NCI-H128 (cell line): ENCODE data around the gene RRP1B.
"Not testable (repeated sequence)": the region's sequence is repeated elsewhere in the genome, so short reads cannot be mapped to it uniquely, and the experiment has no call there.

Experiments used
- DNase-seq: peaks from one replicate; lab custom pipeline; 2025; ENCODE audit not compliant: unreplicated experiment; lab: John Stamatoyannopoulos, UW

Gene RRP1B

DNA sequence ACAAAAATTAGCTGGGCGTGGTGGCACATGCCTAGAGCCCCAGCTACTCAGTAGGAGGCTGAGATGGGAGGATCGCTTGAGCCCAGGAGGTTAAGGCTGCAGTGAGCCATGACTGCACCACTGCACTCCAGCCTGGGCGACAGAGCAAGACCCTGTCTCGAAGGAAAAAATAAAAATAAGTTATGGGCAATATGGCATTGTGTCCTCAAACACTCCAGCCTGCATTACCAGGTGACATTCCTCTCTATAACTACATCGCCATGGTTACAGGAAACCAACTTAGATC lies 40.1 kb downstream of the RRP1B start:
- not testable (repeated sequence) for DNase-seq

GRCh38 chr21:43699933-43700599 lies 40.7 kb downstream of the RRP1B start:
- no peak for DNase-seq

GRCh38 chr21:43701936-43702784 lies 42.8 kb downstream of the RRP1B start:
- no peak for DNase-seq

- DNase-seq: no peak
Measured at GRCh38 chr21:43702785-43703034, 43.4 kb downstream of the RRP1B start.

GRCh38 chr21:43703035-43703880 lies 43.9 kb downstream of the RRP1B start:
- DNase-seq: no peak

- no peak for DNase-seq
Measured at GRCh38 chr21:43707462-43707861, 48.1 kb downstream of the RRP1B start.

- DNase-seq: no peak
Measured at GRCh38 chr21:43708745-43709381, 49.5 kb downstream of the RRP1B start.

GRCh38 chr21:43712268-43712942 lies 53.0 kb downstream of the RRP1B start:
- DNase-seq: no peak

DNA sequence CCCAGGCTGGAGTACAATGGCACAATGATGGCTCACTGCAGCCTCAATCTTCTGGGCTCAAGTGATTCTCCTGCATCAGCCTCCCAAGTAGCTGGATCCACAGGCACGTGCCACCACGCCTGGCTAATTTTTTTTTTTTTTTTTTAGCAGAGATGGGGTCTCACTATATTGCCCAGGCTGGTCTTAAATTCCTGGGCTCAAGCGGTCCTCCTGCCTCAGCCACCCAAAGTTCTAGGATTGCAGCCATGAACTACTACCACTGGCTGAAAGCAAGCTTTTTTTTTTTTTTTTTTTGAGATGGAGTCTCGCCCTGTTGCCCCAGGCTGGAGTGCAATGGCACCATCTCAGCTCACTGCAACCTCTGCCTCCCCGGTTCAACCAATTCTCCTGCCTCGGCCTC lies 53.8 kb downstream of the RRP1B start:
- DNase-seq: not testable (repeated sequence)

GRCh38 chr21:43716376-43717165 lies 57.2 kb downstream of the RRP1B start:
- no peak for DNase-seq

DNA sequence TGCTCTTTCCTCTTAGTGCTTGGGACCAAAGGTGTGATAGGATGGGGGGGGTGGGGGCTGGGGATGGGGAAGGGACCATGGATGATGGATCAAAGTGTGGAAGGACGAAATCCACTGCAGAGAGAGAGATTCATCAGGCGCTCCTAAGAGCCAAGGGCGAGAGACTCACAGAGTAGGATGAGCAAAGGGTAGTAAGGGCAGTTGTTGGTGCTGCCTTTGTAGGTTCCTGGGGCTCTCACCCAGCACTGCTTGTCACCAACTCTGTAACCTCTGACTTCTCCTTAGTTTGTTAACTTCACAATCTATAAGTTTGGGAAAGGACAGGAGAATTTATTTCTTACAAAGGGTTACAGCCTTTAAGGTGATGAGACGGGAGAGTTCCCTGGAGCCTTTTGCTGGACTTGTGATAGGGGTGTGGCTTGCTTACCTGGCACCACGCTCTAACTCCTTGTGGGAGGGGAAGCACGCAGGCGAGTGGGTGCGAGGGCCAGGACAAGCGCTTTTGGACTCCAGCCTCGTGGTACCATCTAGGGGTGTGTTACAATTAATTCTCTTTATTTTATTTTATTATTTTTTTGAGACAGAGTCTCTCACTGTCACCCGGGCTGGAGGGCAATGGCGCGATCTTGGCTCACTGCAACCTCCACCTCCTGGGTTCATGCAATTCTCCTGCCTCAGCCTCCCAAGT lies 58.0 kb downstream of the RRP1B start:
- no peak for DNase-seq

DNA sequence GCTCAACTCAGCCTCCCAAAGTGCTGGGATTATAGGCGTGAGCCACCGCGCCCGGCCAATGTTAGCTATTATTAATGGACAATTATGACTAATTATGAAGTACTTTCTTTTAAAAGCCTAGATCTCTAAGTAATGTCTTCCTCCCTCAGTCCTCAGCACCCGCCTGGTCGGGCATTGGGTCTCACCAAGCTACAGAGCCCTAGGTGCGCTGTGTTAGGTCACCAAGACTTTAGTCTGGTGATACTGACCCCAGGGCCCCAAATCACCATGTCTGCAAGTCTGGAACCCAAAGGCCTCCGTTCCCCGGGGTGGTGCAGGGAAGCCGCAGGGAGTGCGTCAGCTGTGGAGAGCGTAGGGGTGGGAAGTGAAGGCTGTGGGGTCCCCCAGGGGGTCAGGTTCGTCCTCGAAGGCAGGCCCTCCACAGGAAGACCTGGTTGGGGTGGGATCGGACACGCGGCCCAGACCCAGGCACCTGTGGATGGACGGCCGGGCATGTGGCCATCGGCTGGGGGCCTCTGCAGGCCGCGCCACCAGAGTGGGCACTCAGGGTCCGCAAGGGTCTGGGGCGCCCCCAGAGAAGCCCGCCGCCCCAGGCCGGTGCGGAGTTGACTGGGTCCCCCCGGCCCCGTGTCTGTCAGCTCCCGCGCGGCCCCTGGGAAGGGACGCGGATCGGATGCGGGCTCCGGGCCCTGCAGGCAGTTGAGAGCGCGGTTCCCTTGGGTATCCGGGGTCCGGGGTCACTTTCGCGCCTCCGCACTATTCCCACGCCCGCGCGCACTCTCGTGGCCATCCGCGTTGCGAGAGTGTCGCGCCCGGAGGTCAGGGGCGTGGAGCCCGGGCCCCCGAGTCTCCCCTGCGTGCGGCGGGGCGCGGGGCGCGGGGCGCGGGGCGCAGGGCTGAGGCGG lies 58.9 kb downstream of the RRP1B start:
- DNase-seq: no peak

DNA sequence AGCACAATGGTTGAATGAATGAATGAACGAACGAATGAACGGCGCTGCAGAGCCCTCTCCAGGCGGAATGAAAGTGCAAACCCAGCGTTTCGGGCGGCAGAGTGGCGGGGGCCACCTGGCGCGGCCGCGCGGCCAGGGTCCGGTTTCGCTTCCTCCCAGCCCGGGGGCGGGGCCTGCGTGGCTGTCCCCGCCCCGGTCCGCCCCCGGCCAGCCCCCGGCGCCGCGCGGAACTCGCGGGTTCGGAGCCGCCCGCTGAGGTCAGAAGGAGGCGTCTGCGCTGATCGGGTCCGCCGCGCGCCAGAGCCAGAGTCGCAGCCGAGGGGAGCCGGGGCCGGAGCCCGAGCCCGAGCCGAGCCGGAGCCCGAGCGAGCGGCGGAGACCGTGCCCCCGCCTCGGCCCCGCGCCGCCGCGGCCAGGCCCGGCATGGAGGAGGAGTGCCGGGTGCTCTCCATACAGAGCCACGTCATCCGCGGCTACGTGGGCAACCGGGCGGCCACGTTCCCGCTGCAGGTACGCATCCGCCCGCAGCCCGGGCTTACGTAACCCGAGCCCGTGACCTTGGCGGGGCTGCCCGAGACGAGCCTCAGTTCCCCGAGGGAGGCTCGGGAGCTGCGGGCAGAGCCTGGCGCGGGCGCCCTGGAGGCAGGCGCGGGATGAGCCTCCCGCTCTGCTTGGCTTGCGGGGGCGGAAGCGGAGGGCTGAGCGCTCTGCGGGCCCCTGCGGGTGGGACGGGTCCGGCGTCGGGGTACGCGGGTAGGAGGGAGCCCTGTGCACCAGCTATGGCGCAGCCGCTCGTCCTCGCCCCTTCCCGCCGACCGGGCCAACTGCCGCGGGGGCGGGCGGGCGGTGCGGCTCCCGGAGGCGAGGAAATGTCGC lies 59.8 kb downstream of the RRP1B start, which contains the start of gene PDXK:
Gene PDXK (plus strand): TSS at position 258 of the 876 bp plus-strand sequence. CDS start 166 bp downstream, at position 424.
- DNase-seq: peak; percentile 70

- DNase-seq: no peak
Measured at GRCh38 chr21:43719748-43720538, 60.6 kb downstream of the RRP1B start.

DNA sequence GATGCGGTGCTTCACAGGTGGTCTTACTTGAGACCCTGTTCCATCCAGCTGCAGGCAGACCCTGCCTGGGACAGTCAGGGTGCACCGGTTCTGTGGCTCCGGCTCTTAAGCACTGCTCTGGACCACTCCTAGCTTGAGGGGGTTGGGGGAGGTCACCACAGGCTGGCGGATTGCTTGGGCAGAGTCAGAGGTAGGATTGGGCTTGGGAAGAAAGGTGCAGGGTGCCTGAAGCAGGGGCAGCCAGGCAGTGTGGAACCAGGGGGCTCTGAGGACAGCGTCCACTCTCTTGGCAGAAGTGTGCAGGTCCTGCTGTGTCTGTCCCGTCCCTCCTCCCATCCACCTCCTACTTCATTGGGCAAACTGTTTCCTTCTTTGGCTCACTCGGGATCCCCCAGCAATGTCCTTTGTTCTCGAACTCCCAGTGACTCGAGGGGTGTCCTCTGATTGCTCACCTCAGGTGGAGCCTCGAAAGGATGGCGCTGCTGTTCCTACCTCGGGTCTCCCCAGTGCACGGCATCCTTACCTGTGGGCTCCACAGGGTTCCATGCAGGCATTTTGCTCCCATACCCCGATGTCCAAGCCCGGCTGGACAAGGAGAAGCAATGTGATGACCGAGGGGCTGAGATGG lies 61.3 kb downstream of the RRP1B start:
- DNase-seq: no peak

GRCh38 chr21:43721206-43721605 lies 61.8 kb downstream of the RRP1B start:
- no peak for DNase-seq
